ENCODE data around the gene PPFIA4.

Gene PPFIA4

DNA sequence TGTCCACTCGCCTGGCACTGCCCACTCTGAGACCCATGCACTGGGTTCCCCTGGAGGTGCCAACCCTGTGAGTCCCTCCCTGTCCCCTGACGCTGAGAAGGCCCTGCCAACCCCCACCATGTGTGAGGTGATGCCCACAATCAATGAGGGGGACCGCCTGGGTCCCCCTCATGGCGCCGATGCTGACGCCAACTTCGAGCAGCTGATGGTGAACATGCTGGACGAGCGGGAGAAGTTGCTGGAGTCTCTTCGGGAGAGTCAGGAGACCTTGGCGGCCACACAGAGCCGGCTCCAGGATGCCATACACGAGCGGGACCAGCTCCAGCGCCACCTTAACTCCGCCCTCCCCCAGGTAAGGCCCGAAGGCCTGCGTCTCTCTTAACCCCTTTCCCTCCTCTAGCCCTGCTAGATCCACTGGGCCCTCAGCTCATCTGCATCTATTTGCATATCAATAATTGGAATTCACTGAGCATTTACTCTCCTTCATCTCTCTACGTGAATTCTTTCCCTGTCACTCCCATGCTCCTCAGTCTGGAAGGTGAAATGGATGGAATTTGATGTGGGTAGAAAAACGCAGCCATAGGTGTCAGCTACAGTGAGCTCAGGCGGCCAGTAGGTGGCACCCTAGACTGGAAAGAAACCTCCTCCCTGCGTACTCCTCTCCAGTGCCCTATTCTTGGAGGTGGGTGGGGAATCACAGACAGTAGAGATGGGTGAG lies 12.8 kb downstream of the PPFIA4 start:
- Histone ChIP-seq H4K20me1 (no peaks in the 10 kb centered on the region), H3K4me1 (peaks cover 84% of the 10 kb centered on the region)

DNA sequence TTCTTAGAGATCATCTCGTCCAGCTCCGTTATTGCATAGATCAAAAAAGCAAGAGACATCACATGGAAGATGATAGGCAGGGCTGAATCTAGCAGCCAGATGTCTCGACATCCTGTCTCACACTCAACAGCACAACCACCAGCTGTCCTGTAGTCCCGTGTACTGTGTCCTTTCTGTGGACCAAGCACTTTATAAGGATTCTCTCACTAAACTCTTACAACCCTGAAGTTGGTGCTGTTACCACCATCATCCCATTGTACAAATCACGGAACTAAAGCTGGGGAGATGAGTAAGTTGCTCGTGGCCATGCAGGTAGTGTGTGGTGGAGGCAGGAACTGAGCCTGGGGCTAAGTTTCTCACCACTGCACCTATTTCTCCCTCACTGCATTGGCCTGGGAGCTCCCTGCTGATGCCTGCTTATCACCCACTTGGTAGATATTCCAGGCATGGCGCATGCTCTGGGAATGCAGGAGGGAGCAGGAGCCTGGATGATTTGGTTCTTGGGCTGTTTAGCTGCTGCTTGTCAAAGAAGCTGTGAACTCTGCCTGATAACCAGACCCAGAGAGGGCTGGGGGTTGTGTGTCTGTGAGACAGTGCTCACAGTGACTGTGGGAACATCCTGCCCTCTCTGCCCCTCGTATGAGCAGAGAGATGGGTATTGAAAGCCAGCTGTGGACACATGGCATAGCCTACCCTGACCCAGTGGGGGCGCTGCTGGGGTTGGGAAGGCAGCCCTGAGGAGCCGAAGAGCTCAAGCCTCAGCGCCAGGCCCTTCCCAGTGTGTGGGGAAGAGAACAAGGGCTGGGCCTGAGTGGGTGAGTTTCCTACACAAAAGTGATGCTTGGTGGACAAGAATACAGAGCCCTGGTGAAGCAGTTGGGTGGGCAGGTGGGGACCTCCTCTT lies 13.6 kb downstream of the PPFIA4 start:
- Histone ChIP-seq H3K27ac (peak overlapping the region; percentile 65), H3K4me2 (peak overlapping the region; percentile 89), H3K9me3 (no peaks in the 10 kb centered on the region), H3K4me3 (no peak overlapping the region), H3K36me3 (peaks cover 40% of the 10 kb centered on the region), H3K27me3 (no peaks in the 10 kb centered on the region), H3K9ac (peak overlapping the region; percentile 56), H4K20me1 (no peaks in the 10 kb centered on the region), H3K4me1 (peaks cover 76% of the 10 kb centered on the region)
- TF ChIP-seq Cebpa-rat (IDR thresholded peaks at IDR 0.05): no peak

More for the DNA sequence above, 12.8 kb downstream of the PPFIA4 start:
- Histone ChIP-seq H3K27ac (peak overlapping the region; percentile 87), H3K4me2 (peak overlapping the region; percentile 89), H3K9ac (peak overlapping the region; percentile 70), H3K36me3 (peaks cover 32% of the 10 kb centered on the region), H3K27me3 (no peaks in the 10 kb centered on the region), H3K9me3 (no peaks in the 10 kb centered on the region), H3K4me3 (peak overlapping the region; percentile 50)
- TF ChIP-seq Cebpa-rat (IDR thresholded peaks at IDR 0.05): no peak

- H3K4me1 ChIP-seq: peaks cover 67% of the 10 kb centered on the region
- TF ChIP-seq Cebpa-rat (IDR thresholded peaks at IDR 0.05): no peak
- peaks cover 49% of the 10 kb centered on the region for H3K36me3 ChIP-seq
- H3K27me3 ChIP-seq: no peaks in the 10 kb centered on the region
- H3K4me2 ChIP-seq: peak overlapping the region; percentile 89
- no peaks in the 10 kb centered on the region for H3K9me3 ChIP-seq
- no peaks in the 10 kb centered on the region for H4K20me1 ChIP-seq
- H3K4me3 ChIP-seq: no peak overlapping the region
- H3K27ac ChIP-seq: peak overlapping the region; percentile 65
- no peak overlapping the region; the same call in 1 of the 2 replicates for H3K9ac ChIP-seq
These were observed 14.4 kb downstream of the PPFIA4 start for GRCh38 chr1:203040513-203041275.

- TF ChIP-seq Cebpa-rat (IDR thresholded peaks at IDR 0.05): no peak
- peaks cover 56% of the 10 kb centered on the region for H3K36me3 ChIP-seq
- H3K9me3 ChIP-seq: no peaks in the 10 kb centered on the region
- H3K27me3 ChIP-seq: no peaks in the 10 kb centered on the region
- H4K20me1 ChIP-seq: no peaks in the 10 kb centered on the region
- peaks cover 65% of the 10 kb centered on the region for H3K4me1 ChIP-seq
- H3K27ac ChIP-seq: peak overlapping the region; percentile 65; the same call in 1 of the 2 replicates
- no peak overlapping the region for H3K9ac ChIP-seq
- H3K4me2 ChIP-seq: peak overlapping the region; percentile 89; the same call in 1 of the 2 replicates
- H3K4me3 ChIP-seq: no peak overlapping the region
These were observed 15.2 kb downstream of the PPFIA4 start for GRCh38 chr1:203041351-203041932.

DNA sequence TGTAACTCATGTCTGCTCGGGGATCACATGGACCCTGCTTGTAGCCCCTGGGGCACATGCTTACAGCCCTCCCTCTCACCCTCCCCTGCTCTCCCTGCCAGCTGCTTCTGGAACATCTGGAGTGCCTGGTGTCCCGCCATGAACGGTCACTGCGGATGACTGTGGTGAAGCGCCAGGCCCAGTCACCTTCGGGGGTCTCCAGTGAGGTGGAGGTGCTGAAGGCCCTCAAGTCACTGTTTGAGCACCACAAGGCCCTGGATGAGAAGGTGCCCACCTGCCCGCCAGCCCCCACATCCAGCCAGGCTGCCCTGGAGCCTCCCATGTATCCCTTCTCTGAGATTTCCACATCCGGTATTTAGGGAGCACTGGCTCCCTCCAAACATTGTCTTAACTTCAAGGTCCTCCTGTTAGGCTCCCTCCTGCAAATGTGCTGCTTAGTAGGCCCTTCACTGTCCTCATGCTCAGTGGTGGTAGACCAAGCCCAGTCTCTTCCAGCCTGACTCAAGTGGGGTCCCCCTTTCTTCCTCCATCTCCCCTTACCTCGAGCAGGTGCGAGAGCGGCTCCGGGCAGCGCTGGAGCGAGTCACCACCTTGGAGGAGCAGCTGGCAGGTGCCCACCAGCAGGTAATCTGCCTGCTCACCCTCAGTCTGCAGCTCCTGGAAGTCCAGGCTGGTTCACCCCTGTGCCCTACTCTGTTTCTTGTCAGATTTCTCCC lies 17.7 kb downstream of the PPFIA4 start:
- H3K4me1 ChIP-seq: peaks cover 57% of the 10 kb centered on the region
- peaks cover 77% of the 10 kb centered on the region for H3K36me3 ChIP-seq
- H3K9me3 ChIP-seq: no peaks in the 10 kb centered on the region
- H3K4me2 ChIP-seq: no peak overlapping the region
- no peak for TF ChIP-seq Cebpa-rat (IDR thresholded peaks at IDR 0.05)
- no peak overlapping the region for H3K27ac ChIP-seq
- no peak overlapping the region for H3K9ac ChIP-seq
- no peaks in the 10 kb centered on the region for H4K20me1 ChIP-seq
- no peaks in the 10 kb centered on the region for H3K27me3 ChIP-seq
- H3K4me3 ChIP-seq: no peak overlapping the region

- Histone ChIP-seq H3K36me3 (peaks cover 84% of the 10 kb centered on the region), H3K27me3 (no peaks in the 10 kb centered on the region), H3K4me1 (peaks cover 51% of the 10 kb centered on the region), H4K20me1 (no peaks in the 10 kb centered on the region), H3K27ac (no peak overlapping the region), H3K9ac (no peak overlapping the region), H3K9me3 (no peaks in the 10 kb centered on the region), H3K4me3 (no peak overlapping the region), H3K4me2 (no peak overlapping the region)
- TF ChIP-seq Cebpa-rat (IDR thresholded peaks at IDR 0.05): no peak
These were observed 18.4 kb downstream of the PPFIA4 start for GRCh38 chr1:203044546-203045250.

GRCh38 chr1:203045336-203045735 lies 19.0 kb downstream of the PPFIA4 start:
- TF ChIP-seq Cebpa-rat (IDR thresholded peaks at IDR 0.05): no peak
- no peaks in the 10 kb centered on the region for H4K20me1 ChIP-seq
- H3K9me3 ChIP-seq: no peaks in the 10 kb centered on the region
- no peak overlapping the region for H3K27ac ChIP-seq
- peaks cover 51% of the 10 kb centered on the region for H3K4me1 ChIP-seq
- no peak overlapping the region for H3K4me3 ChIP-seq
- H3K27me3 ChIP-seq: no peaks in the 10 kb centered on the region
- peaks cover 90% of the 10 kb centered on the region for H3K36me3 ChIP-seq
- H3K4me2 ChIP-seq: no peak overlapping the region
- H3K9ac ChIP-seq: no peak overlapping the region

- Histone ChIP-seq H4K20me1 (no peaks in the 10 kb centered on the region), H3K4me1 (peaks cover 51% of the 10 kb centered on the region), H3K27ac (peak overlapping the region; percentile 41; the same call in 1 of the 2 replicates), H3K4me2 (no peak overlapping the region), H3K9me3 (no peaks in the 10 kb centered on the region), H3K27me3 (no peaks in the 10 kb centered on the region), H3K4me3 (no peak overlapping the region), H3K9ac (no peak overlapping the region), H3K36me3 (peaks cover 96% of the 10 kb centered on the region)
- no peak for TF ChIP-seq Cebpa-rat (IDR thresholded peaks at IDR 0.05)
These were observed 19.7 kb downstream of the PPFIA4 start for GRCh38 chr1:203045821-203046594.

All from BLaER1 (cell line).